Prostate gland (tissue), 2 donors: ENCODE data around the gene KITLG. TPM values are rescaled to one million over a fixed set of nuclear protein-coding genes. Genes with fewer than 3 reads are reported as not detected.

Source experiments
- DNase-seq: peaks from one replicate; pipeline ENCODE4 v3.0.0-alpha.2; 2019; ENCODE audit warnings: low spot score
- H3K27ac ChIP-seq, 2 donors: fragments of 200-600 bp; sonication (generic); 2 replicates each; pipeline ENCODE4 v1.5.1; 2017 to 2019
- H3K27me3 ChIP-seq: fragments of 200-600 bp; sonication (generic); replicated peaks from 2 replicates; pipeline ENCODE4 v1.5.1; 2019; ENCODE audit not compliant: insufficient read depth
- H3K36me3 ChIP-seq, 2 donors: fragments of 200-600 bp; sonication (generic); 1 replicate in 1 of 2; 2 replicates in 1 of 2; pipeline versions ENCODE4 v1.5.1 to v1.8.1; 2017 to 2019
- H3K4me1 ChIP-seq: fragments of 200-600 bp; sonication (generic); replicated peaks from 2 replicates; pipeline ENCODE4 v1.5.1; 2019
- H3K4me3 ChIP-seq, 2 donors: fragments of 200-600 bp; sonication (generic); 2 replicates each; pipeline ENCODE4 v1.5.1; 2017 to 2019
- H3K9me3 ChIP-seq: fragments of 200-600 bp; sonication (generic); 2 replicates; pipeline ENCODE4 v1.5.1; 2017
- POLR2A ChIP-seq: fragments of 450-650 bp; IDR thresholded peaks from one replicate; pipeline ENCODE4 v1.6.1; 2016; ENCODE audit warnings: antibody characterized with exemption, mild to moderate bottlenecking
- POLR2AphosphoS5 ChIP-seq: sonication (generic); formaldehyde crosslinking; IDR thresholded peaks from one replicate; pipeline ENCODE4 v1.6.1; 2017; ENCODE audit warnings: antibody characterized with exemption
- WGBS: methylation state at CpG from one replicate; pipeline ENCODE4 v1.1.5; 2018; 5-methylcytosine and 5-hydroxymethylcytosine counted together
- intact Hi-C: fragments of 100-400 bp; cut with DNase I; formaldehyde crosslinking; loops from one replicate; pipeline ENCODE4 v1.14.2; 2022
- total RNA-seq, 2 donors: library from RNA; depleted of rRNA; stranded (reverse); fragments of >200 nt; gene quantifications; one replicate each; pipeline ENCODE4 v1.1.0, GENCODE V29; 2016
- TF ChIP-seq, protein P1 (sequence below), 4 experiments: fragments of 200-600 bp in 2 of 4; fragments of 450-650 bp in 2 of 4; sonication (generic) in 2 of 4; IDR thresholded peaks; 1 replicate in 3 of 4; 2 replicates in 1 of 4; pipeline ENCODE4 v1.5.1; 2016 to 2019; ENCODE audit warnings: antibody characterized with exemption in 4 of 4, mild to moderate bottlenecking in 2 of 4, moderate library complexity in 2 of 4

The KITLG gene
- total RNA-seq, 2 donors from 2014 or later = 21.0 to 23.2 TPM

DNA sequence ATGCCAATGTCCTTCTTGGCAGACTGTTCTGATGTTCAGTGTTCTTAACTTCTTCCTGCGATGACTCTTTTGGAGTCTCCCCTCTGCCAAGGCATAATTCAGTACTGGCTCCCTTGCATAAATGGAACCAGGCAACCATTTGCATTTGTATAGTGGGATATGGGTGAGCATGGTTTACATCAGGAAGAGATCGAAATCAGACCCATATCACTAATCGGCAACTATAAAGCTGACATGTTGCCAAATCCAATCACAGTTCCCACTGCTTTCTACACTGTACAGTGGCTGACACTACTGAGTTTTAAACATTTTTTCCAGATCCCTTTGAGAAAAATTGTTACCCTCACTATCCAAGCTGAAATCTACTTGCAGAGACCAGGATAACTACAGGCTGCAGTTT, 83.8 kb downstream of the KITLG start:
- no peaks in the 10 kb centered on the region for H3K4me1 ChIP-seq
- no peak for DNase-seq
- 91% methylated on average over 3 of the region's 3 CpGs for WGBS
- H3K9me3 ChIP-seq = no peaks in the 10 kb centered on the region
- no peaks in the 10 kb centered on the region for H3K27me3 ChIP-seq
- H3K4me3 ChIP-seq = no peak overlapping the region
- no peaks in the 10 kb centered on the region for H3K36me3 ChIP-seq
- TF ChIP-seq POLR2AphosphoS5 (no peak), POLR2A (no peak)
- TF ChIP-seq, protein P1, sequence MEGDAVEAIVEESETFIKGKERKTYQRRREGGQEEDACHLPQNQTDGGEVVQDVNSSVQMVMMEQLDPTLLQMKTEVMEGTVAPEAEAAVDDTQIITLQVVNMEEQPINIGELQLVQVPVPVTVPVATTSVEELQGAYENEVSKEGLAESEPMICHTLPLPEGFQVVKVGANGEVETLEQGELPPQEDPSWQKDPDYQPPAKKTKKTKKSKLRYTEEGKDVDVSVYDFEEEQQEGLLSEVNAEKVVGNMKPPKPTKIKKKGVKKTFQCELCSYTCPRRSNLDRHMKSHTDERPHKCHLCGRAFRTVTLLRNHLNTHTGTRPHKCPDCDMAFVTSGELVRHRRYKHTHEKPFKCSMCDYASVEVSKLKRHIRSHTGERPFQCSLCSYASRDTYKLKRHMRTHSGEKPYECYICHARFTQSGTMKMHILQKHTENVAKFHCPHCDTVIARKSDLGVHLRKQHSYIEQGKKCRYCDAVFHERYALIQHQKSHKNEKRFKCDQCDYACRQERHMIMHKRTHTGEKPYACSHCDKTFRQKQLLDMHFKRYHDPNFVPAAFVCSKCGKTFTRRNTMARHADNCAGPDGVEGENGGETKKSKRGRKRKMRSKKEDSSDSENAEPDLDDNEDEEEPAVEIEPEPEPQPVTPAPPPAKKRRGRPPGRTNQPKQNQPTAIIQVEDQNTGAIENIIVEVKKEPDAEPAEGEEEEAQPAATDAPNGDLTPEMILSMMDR (IDR thresholded peaks at IDR 0.05) = no peak
- intact Hi-C loops = no loop called here
- no peak overlapping the region for H3K27ac ChIP-seq

- intact Hi-C loops = no loop called here
- H3K4me3 ChIP-seq = no peak overlapping the region
- no peaks in the 10 kb centered on the region for H3K9me3 ChIP-seq
- WGBS = 95% methylated on average over 1 of the region's 1 CpG
- no peak overlapping the region for H3K27ac ChIP-seq
- TF ChIP-seq POLR2A (no peak), POLR2AphosphoS5 (no peak)
- TF ChIP-seq, protein P1 (IDR thresholded peaks at IDR 0.05) = no peak
- H3K36me3 ChIP-seq = no peaks in the 10 kb centered on the region
- H3K4me1 ChIP-seq = no peaks in the 10 kb centered on the region
- no peaks in the 10 kb centered on the region for H3K27me3 ChIP-seq
- DNase-seq = no peak
Observed at GRCh38 chr12:88495031-88495430, 85.2 kb downstream of the KITLG start.

- TF ChIP-seq POLR2AphosphoS5 = no peak
- no peak for TF ChIP-seq POLR2A
- TF ChIP-seq, protein P1 (IDR thresholded peaks at IDR 0.05) = no peak
- Histone ChIP-seq H3K4me3 (no peak overlapping the region), H3K4me1 (no peaks in the 10 kb centered on the region), H3K9me3 (no peaks in the 10 kb centered on the region), H3K36me3 (no peaks in the 10 kb centered on the region), H3K27ac (no peak overlapping the region), H3K27me3 (no peaks in the 10 kb centered on the region)
- 73% methylated on average over 1 of the region's 1 CpG for WGBS
- no peak for DNase-seq
- intact Hi-C loops = no loop called here
Observed at GRCh38 chr12:88494520-88494919, 85.8 kb downstream of the KITLG start.

DNA sequence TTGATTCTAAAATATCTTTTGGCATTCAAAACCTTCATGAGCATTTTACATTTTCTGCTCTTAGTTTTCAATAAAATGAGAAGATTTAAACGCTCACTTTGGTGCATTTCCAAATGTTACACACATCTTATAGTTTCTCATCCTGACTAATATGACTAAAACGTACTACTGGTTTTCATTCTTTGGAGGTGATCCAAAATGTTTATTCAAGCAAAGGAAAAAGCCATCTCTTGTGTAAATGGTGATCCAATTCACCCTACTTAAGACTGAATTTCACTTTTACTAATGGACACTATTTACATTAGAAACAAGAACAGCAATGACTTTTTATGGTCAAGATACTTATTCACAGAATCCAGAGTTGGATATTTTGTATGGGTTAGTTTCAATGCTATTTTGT, 86.6 kb downstream of the KITLG start:
- Histone ChIP-seq H3K9me3 (no peaks in the 10 kb centered on the region), H3K27me3 (no peaks in the 10 kb centered on the region), H3K4me1 (no peaks in the 10 kb centered on the region), H3K36me3 (no peaks in the 10 kb centered on the region), H3K27ac (no peak overlapping the region), H3K4me3 (no peak overlapping the region)
- TF ChIP-seq POLR2AphosphoS5 (no peak), POLR2A (no peak)
- TF ChIP-seq, protein P1 (IDR thresholded peaks at IDR 0.05) = no peak
- DNase-seq = no peak
- WGBS = 42% methylated on average over 2 of the region's 2 CpGs
- intact Hi-C loops = no loop called here

- H3K36me3 ChIP-seq = no peaks in the 10 kb centered on the region
- H3K27me3 ChIP-seq = no peaks in the 10 kb centered on the region
- DNase-seq = no peak
- TF ChIP-seq POLR2A (no peak), POLR2AphosphoS5 (no peak)
- TF ChIP-seq, protein P1 (IDR thresholded peaks at IDR 0.05) = no peak
- H3K4me1 ChIP-seq = no peaks in the 10 kb centered on the region
- 87% methylated on average over 2 of the region's 2 CpGs for WGBS
- intact Hi-C loops = no loop called here
- no peak overlapping the region for H3K27ac ChIP-seq
- H3K4me3 ChIP-seq = no peak overlapping the region
- no peaks in the 10 kb centered on the region for H3K9me3 ChIP-seq
Observed at GRCh38 chr12:88490425-88490824, 89.8 kb downstream of the KITLG start.
